Measurements from ENCODE around the gene ANO2.
"Not testable (repeated sequence)": the region's sequence is repeated elsewhere in the genome, so short reads cannot be mapped to it uniquely, and the experiment has no call there.

The ANO2 gene

GRCh38 chr12:5665615-5666014, 279.4 kb downstream of the ANO2 start:
- H3K27ac ChIP-seq (ENCODE audit: low read depth, low read length), result no peak overlapping the region
- H3K9me3 ChIP-seq (ENCODE audit: control insufficient read depth, insufficient read depth, low read depth, low read length), result no peaks in the 10 kb centered on the region
- H3K36me3 ChIP-seq (ENCODE audit: control insufficient read depth, insufficient read depth, low read length), result no peaks in the 10 kb centered on the region
- no peak overlapping the region for H3K4me3 ChIP-seq (ENCODE audit: low read depth, low read length)
- H3K9ac ChIP-seq (ENCODE audit: low read length), result no peak overlapping the region
- H3K27me3 ChIP-seq (ENCODE audit: control insufficient read depth, insufficient read depth, low read length), result no peaks in the 10 kb centered on the region
- no peaks in the 10 kb centered on the region for H3K4me1 ChIP-seq (ENCODE audit: control insufficient read depth, insufficient read depth, low read length)

- Histone ChIP-seq H3K27ac (ENCODE audit: low read depth, low read length) (no peak overlapping the region), H3K27me3 (ENCODE audit: control insufficient read depth, insufficient read depth, low read length) (no peaks in the 10 kb centered on the region), H3K36me3 (ENCODE audit: control insufficient read depth, insufficient read depth, low read length) (no peaks in the 10 kb centered on the region), H3K9ac (ENCODE audit: low read length) (no peak overlapping the region), H3K4me3 (ENCODE audit: low read depth, low read length) (no peak overlapping the region), H3K9me3 (ENCODE audit: control insufficient read depth, insufficient read depth, low read depth, low read length) (no peaks in the 10 kb centered on the region), H3K4me1 (ENCODE audit: control insufficient read depth, insufficient read depth, low read length) (no peaks in the 10 kb centered on the region)
Observed at GRCh38 chr12:5661811-5662210, 283.2 kb downstream of the ANO2 start.

GRCh38 chr12:5660238-5660637, 284.8 kb downstream of the ANO2 start:
- no peaks in the 10 kb centered on the region for H3K9me3 ChIP-seq (ENCODE audit: control insufficient read depth, insufficient read depth, low read depth, low read length)
- no peaks in the 10 kb centered on the region for H3K36me3 ChIP-seq (ENCODE audit: control insufficient read depth, insufficient read depth, low read length)
- no peak overlapping the region for H3K27ac ChIP-seq (ENCODE audit: low read depth, low read length)
- no peaks in the 10 kb centered on the region for H3K4me1 ChIP-seq (ENCODE audit: control insufficient read depth, insufficient read depth, low read length)
- no peak overlapping the region for H3K4me3 ChIP-seq (ENCODE audit: low read depth, low read length)
- no peaks in the 10 kb centered on the region for H3K27me3 ChIP-seq (ENCODE audit: control insufficient read depth, insufficient read depth, low read length)
- H3K9ac ChIP-seq (ENCODE audit: low read length), result no peak overlapping the region

DNA sequence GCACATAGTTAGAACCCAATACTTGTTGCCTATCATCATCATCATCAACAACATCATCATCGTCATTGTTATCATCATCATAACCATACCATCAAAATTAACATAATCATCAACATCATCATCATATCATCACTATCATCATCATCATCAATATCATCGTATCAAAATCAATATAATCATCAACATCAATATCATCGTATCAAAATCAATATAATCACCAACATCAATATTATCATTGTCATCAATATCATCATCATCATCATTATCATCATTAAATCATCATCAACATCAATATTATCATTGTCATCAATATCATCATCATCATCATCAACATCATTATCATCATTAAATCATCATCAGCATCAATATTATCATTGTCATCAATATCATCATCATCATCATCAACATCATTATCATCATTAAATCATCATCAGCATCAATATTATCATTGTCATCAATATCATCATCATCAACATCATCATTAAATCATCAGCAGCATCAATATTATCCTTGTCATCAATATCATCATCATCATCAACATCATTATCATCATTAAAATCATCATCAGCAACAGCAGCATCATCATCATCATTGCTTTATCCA, 286.6 kb downstream of the ANO2 start:
- H3K9me3 ChIP-seq (ENCODE audit: control insufficient read depth, insufficient read depth, low read depth, low read length); H3K4me1 ChIP-seq (ENCODE audit: control insufficient read depth, insufficient read depth, low read length); H3K27me3 ChIP-seq (ENCODE audit: control insufficient read depth, insufficient read depth, low read length); H3K4me3 ChIP-seq (ENCODE audit: low read depth, low read length); H3K27ac ChIP-seq (ENCODE audit: low read depth, low read length); H3K36me3 ChIP-seq (ENCODE audit: control insufficient read depth, insufficient read depth, low read length); H3K9ac ChIP-seq (ENCODE audit: low read length): not testable (repeated sequence)

DNA sequence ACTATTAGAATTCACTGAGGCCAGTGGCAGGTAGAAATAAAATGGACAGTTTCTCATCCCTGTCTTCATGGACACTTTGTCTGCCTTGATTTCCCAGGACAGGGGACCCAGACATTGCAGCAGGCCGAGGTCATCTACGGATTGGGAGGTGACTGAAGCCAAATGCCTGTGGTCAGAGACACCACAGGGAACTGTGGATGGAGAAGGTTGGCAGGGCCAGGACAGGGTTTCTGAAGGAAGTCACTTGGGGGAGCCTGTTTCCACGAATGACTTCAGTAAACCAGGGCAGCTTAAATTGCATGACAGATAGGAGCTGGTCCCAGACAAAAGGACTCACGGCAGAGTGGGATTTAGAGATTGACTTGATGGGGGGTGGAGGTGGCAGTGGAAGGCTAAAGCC, 288.2 kb downstream of the ANO2 start:
- H3K4me1 ChIP-seq (ENCODE audit: control insufficient read depth, insufficient read depth, low read length), result no peaks in the 10 kb centered on the region
- no peaks in the 10 kb centered on the region for H3K27me3 ChIP-seq (ENCODE audit: control insufficient read depth, insufficient read depth, low read length)
- H3K27ac ChIP-seq (ENCODE audit: low read depth, low read length), result no peak overlapping the region
- H3K4me3 ChIP-seq (ENCODE audit: low read depth, low read length), result no peak overlapping the region
- no peak overlapping the region for H3K9ac ChIP-seq (ENCODE audit: low read length)
- H3K9me3 ChIP-seq (ENCODE audit: control insufficient read depth, insufficient read depth, low read depth, low read length), result no peaks in the 10 kb centered on the region
- no peaks in the 10 kb centered on the region for H3K36me3 ChIP-seq (ENCODE audit: control insufficient read depth, insufficient read depth, low read length)

DNA sequence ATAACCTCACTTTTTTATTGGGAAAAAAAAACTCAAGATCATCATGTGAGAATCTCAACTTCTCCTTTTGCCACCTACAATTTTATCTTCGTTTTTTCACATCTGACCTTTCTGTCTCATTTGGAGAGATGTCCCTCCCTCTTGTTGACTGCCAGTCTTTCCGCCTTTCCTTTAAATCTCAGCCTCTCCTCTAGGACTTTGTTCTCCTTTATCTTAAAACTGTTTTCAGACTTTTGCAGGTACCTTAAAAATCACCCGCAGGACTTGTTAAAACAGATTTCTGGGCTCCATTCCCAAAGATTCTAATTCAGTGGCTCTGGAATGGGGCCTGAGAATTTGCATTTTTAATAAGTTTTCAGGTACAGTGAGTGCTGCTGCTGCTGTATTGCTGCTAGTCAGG, 289.9 kb downstream of the ANO2 start:
- H3K4me3 ChIP-seq (ENCODE audit: low read depth, low read length), result no peak overlapping the region
- no peaks in the 10 kb centered on the region for H3K9me3 ChIP-seq (ENCODE audit: control insufficient read depth, insufficient read depth, low read depth, low read length)
- H3K27me3 ChIP-seq (ENCODE audit: control insufficient read depth, insufficient read depth, low read length), result no peaks in the 10 kb centered on the region
- H3K4me1 ChIP-seq (ENCODE audit: control insufficient read depth, insufficient read depth, low read length), result no peaks in the 10 kb centered on the region
- no peaks in the 10 kb centered on the region for H3K36me3 ChIP-seq (ENCODE audit: control insufficient read depth, insufficient read depth, low read length)
- no peak overlapping the region for H3K27ac ChIP-seq (ENCODE audit: low read depth, low read length)
- no peak overlapping the region for H3K9ac ChIP-seq (ENCODE audit: low read length)

DNA sequence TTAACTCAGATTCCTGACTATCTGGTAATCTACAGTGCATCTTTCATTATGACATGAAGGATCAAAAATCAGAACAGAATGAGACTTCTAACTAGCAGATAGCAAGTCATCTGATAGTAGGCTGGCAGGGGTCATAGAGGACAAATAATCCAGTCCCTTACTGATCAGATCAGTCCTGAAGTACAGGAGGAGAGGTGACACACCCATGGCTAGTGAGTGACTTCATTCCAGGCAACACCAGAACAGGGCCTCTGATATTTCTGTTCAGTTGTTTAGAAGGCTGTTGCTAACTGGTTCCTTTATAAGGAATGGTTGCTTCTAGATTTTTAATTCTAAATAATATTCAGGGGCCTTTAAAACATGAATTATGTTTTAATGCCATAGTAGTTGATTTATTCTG, 291.0 kb downstream of the ANO2 start:
- Histone ChIP-seq H3K27ac (ENCODE audit: low read depth, low read length) (no peak overlapping the region), H3K4me1 (ENCODE audit: control insufficient read depth, insufficient read depth, low read length) (no peaks in the 10 kb centered on the region), H3K4me3 (ENCODE audit: low read depth, low read length) (no peak overlapping the region), H3K27me3 (ENCODE audit: control insufficient read depth, insufficient read depth, low read length) (no peaks in the 10 kb centered on the region), H3K9ac (ENCODE audit: low read length) (no peak overlapping the region), H3K9me3 (ENCODE audit: control insufficient read depth, insufficient read depth, low read depth, low read length) (no peaks in the 10 kb centered on the region), H3K36me3 (ENCODE audit: control insufficient read depth, insufficient read depth, low read length) (no peaks in the 10 kb centered on the region)

DNA sequence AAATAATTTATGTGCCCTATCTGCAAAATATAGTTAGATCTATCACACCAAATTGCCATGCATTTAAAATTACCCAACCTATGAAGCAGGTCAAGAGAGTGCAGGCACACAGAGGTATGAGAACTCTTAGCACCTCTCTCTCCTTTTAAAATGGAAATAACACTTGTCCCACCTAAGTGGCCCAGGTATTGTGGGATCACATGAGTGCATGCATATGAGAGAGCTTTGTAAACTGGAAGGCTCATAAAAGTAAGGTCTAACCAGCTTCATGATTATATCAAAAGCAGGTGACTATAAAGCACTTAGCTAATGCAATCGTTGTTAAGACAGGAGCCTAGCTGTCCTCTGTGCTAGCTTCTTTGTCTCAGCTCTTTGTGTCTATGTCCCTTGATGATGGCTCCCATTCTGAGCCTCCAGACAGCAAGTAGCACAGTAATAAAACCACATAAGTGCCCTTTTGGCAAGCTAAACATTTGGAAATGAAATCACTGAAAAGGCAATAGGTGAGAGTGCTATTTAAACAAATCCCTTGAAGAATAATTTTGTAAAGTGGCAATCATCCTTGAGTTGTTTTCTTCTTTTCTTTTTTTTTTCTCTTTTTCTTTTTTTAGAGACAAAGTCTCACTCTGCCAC, 294.1 kb downstream of the ANO2 start:
- H3K4me3 ChIP-seq (ENCODE audit: low read depth, low read length), result no peak overlapping the region
- no peaks in the 10 kb centered on the region for H3K9me3 ChIP-seq (ENCODE audit: control insufficient read depth, insufficient read depth, low read depth, low read length)
- H3K36me3 ChIP-seq (ENCODE audit: control insufficient read depth, insufficient read depth, low read length), result no peaks in the 10 kb centered on the region
- H3K9ac ChIP-seq (ENCODE audit: low read length), result no peak overlapping the region
- peaks cover 6% of the 10 kb centered on the region; the same call in 1 of the 2 replicates for H3K4me1 ChIP-seq (ENCODE audit: control insufficient read depth, insufficient read depth, low read length)
- H3K27me3 ChIP-seq (ENCODE audit: control insufficient read depth, insufficient read depth, low read length), result no peaks in the 10 kb centered on the region
- no peak overlapping the region for H3K27ac ChIP-seq (ENCODE audit: low read depth, low read length)

DNA sequence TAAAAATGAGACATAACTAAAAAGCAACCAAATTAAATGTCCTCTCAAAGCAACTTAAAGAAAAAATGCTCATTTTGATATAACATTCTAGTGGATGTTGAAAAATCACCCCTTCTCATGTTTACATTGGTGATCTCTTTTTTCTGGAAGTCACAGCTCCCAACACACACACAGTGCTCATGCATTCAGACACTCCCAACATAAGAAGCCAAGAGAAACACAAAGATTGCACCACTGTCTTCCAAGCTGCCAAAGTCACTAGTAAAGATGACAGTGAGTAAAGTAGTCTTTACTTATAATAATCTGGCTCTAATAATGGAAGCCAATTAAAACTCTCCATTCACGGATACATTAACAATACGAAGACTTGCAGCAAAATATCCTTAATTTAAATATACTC, 294.8 kb downstream of the ANO2 start:
- peaks cover 6% of the 10 kb centered on the region; the same call in 1 of the 2 replicates for H3K4me1 ChIP-seq (ENCODE audit: control insufficient read depth, insufficient read depth, low read length)
- H3K27ac ChIP-seq (ENCODE audit: low read depth, low read length), result no peak overlapping the region
- H3K27me3 ChIP-seq (ENCODE audit: control insufficient read depth, insufficient read depth, low read length), result no peaks in the 10 kb centered on the region
- no peak overlapping the region for H3K9ac ChIP-seq (ENCODE audit: low read length)
- no peaks in the 10 kb centered on the region for H3K36me3 ChIP-seq (ENCODE audit: control insufficient read depth, insufficient read depth, low read length)
- H3K9me3 ChIP-seq (ENCODE audit: control insufficient read depth, insufficient read depth, low read depth, low read length), result no peaks in the 10 kb centered on the region
- H3K4me3 ChIP-seq (ENCODE audit: low read depth, low read length), result no peak overlapping the region

DNA sequence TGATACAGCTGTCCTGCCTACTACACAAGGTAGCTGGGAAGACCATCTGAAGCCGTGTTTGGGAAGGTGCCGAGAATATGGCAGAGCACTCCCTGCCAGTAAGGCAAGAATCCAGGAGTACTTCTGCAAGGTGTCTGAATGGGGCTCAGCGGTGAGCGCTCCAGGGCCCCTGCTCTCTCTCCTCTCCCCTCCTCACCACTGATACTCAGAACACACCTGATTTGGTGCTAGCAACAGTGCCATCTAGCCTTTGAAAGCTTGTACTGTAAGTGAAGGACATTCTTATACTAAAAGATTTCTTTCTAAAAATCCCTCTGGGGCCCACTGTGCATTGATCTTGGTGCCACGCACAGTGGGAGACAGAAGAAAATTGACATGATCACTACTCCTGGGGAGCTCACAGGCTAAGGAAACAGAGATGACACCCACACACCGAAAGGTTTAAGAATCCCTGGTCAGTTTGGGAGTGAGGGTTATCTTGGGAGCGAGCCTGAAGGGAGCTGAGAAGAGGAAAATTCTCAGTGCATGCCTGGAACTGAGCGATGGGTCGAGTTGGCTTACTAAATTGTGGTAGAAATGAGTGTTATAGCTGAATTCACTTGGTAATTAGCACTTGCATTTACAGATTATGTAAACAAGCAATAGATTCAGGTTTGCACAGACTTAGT, 296.2 kb downstream of the ANO2 start:
- no peaks in the 10 kb centered on the region for H3K36me3 ChIP-seq (ENCODE audit: control insufficient read depth, insufficient read depth, low read length)
- H3K27me3 ChIP-seq (ENCODE audit: control insufficient read depth, insufficient read depth, low read length), result no peaks in the 10 kb centered on the region
- no peaks in the 10 kb centered on the region for H3K9me3 ChIP-seq (ENCODE audit: control insufficient read depth, insufficient read depth, low read depth, low read length)
- H3K4me1 ChIP-seq (ENCODE audit: control insufficient read depth, insufficient read depth, low read length), result peaks cover 6% of the 10 kb centered on the region; the same call in 1 of the 2 replicates
- H3K27ac ChIP-seq (ENCODE audit: low read depth, low read length), result no peak overlapping the region
- no peak overlapping the region for H3K9ac ChIP-seq (ENCODE audit: low read length)
- H3K4me3 ChIP-seq (ENCODE audit: low read depth, low read length), result no peak overlapping the region

- no peaks in the 10 kb centered on the region for H3K36me3 ChIP-seq (ENCODE audit: control insufficient read depth, insufficient read depth, low read length)
- no peaks in the 10 kb centered on the region for H3K9me3 ChIP-seq (ENCODE audit: control insufficient read depth, insufficient read depth, low read depth, low read length)
- H3K4me1 ChIP-seq (ENCODE audit: control insufficient read depth, insufficient read depth, low read length), result peaks cover 2% of the 10 kb centered on the region; the same call in 1 of the 2 replicates
- no peak overlapping the region for H3K4me3 ChIP-seq (ENCODE audit: low read depth, low read length)
- H3K27me3 ChIP-seq (ENCODE audit: control insufficient read depth, insufficient read depth, low read length), result no peaks in the 10 kb centered on the region
- H3K27ac ChIP-seq (ENCODE audit: low read depth, low read length), result no peak overlapping the region
- no peak overlapping the region for H3K9ac ChIP-seq (ENCODE audit: low read length)
Observed at GRCh38 chr12:5643266-5643665, 301.8 kb downstream of the ANO2 start.

All from HUES6 (cell line).